GM21576 (cell line): ENCODE measurements around the gene OSGEP.

Source experiments
- ATAC-seq: cut with Tn5 transposase; IDR thresholded peaks from one replicate; pipeline ENCODE4 v1.9.1; 2021; ENCODE audit warnings: mild to moderate bottlenecking, moderate library complexity; ENCODE audit not compliant: unreplicated experiment

OSGEP gene

DNA sequence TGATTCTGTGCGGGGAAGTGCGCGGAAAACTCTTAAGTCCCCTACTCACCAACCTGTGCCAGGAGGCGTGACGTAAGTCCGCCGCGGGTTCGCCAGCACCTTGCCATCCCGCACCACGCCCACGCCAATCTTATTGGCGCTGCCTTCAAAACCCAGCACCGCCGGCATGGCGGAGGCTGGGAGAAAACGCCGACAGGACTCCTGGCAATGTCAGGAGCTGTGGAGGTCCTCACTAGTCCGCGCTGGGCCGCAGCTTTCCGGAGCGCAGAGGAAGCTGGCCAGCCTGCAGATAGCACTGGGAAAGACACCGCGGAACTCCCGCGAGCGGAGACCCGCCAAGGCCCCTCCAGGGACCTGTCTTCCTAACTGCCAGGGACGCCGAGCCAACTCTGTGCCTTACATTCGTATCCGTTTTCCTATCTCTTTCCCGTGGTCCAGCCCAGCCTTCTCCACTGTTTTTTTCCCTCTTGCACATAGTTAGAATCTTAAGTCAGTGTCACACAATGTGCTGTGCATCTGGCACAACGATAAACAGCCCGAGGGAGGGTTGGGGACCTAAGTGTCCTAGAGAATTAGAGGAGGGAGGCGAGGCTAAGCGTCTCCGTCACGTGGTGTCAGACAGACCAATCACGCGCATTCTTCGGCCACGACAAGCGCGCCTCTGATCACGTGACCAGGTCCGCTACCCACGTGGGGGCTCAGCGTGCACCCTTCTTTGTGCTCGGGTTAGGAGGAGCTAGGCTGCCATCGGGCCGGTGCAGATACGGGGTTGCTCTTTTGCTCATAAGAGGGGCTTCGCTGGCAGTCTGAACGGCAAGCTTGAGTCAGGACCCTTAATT lies at the start of gene OSGEP, which contains the start of gene APEX1:
Gene OSGEP (minus strand): TSS at position 297 of the 839 bp plus-strand sequence. CDS start 129 bp downstream, at position 168.
Gene APEX1 (plus strand): TSS at position 711 of the 839 bp plus-strand sequence. CDS start 420 bp downstream, outside the sequence.
- peak; percentile 87 for ATAC-seq

GRCh38 chr14:20503898-20504297 lies 49.3 kb upstream of the OSGEP start:
- no peak for ATAC-seq

DNA sequence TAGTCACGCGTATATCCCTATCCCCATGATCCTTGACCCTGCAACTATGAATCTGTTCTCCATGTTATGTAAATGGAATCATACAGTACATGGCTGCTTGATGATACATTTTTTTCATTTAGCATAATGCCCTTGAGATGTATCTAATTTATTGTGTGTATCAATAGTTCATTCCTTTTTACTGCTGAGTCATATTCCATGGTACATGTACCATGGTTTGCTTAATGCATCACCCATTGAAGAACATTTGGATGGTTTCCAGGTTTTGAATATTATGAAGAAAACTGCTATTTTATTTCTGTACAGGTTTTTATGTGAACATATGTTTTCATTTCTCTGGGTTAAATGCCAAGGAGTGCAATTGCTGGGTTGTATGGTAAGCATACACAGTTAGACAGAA lies 46.7 kb upstream of the OSGEP start:
- ATAC-seq = no peak

- no peak for ATAC-seq
Observed at GRCh38 chr14:20499881-20500280, 45.3 kb upstream of the OSGEP start.

DNA sequence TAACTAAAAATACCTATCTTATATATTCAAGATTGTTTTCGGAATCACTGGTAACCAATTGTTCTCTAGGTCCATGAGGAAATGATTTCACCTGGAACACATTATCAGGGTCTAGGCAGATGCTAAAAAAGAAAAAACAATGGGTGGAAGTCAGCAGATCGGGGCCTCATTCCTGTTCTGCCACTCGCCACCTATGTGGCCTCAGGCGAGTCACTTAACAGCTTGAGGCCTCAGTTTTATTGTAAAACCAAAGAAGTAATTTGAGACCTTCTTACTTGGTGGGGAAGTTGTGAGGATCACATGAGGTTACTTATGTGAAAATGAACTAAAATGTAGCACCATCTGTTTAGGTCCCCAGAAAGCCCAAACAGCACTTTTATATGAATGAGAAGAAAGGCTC lies 44.5 kb upstream of the OSGEP start:
- ATAC-seq = no peak

DNA sequence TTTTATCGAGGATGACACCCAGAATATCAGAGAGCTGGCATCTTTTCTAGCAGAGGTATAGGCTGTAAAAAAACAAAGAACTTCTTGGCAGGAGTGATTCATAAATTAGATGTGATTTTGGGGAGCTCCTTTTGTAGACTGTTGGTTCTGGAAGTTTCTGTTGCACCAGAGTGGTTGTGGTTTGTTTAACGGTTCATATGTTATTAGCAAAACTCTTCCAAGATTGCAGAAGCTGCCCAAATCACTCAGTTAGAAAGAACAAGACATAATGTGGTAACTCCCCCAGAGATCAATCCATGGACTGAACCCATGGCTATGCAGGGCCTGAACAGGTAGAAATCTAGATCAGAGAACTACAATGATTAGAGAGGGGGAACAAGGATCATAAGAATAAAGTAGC lies 44.0 kb upstream of the OSGEP start:
- no peak for ATAC-seq

GRCh38 chr14:20494935-20495766 lies 40.5 kb upstream of the OSGEP start:
- ATAC-seq = no peak

DNA sequence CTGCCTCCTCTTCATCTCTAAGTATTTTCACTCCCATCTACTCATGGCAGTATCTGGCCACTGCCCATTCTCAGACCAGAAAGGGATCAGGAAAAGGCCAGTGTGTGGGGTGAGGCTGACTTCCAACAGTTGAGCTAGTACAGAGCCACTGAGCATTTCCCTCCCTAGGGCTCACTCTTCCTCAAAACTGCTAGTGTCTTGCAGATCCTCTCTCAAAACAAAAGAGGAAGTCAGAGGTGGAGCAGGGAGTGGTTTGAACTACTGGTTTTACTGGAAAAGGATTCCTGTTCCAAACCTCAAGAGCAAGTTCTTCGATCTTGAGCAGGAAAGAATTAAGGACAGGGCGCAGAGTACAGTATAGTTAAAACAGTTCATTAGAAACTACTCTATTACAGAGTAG lies 39.0 kb upstream of the OSGEP start:
- no peak for ATAC-seq

DNA sequence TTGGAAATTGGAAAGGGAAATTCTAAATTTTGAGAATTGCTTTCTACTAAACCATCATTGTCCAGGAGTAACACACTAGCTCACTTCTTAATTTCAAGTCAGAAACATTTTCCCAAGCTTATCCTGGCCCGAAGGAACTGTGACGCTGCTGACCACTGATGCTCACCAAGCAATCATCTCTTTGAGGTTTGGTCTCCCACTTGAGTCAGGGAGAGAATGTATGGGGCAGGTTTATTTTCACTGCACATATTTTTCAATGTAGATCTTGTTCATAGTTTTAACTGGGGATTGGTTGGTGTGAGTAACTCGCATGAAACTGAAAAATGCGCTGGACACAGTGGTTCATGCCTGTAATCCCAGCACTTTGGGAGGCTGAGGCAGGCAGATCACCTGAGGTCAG lies 37.9 kb upstream of the OSGEP start:
- ATAC-seq = no peak

DNA sequence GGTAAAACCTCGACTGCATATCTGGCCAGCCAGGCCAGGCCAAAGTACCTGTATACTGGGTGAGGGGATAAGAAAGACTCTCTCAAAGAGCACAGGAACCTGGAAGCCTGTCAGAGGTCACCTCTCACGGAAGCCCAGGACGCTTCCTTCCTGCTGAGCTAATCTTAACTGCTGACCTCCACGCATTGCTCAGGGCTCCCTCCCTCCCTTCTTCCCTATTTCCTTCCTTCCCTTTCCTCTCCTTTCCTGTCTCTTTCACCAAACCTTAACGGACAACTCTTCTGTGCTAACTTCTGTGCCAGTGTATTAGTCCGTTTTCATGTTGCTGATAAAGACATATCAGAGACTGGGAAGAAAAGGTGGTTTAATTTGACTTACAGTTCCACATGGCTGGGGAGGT lies 36.0 kb upstream of the OSGEP start:
- ATAC-seq = no peak

GRCh38 chr14:20489093-20489994 lies 34.7 kb upstream of the OSGEP start:
- ATAC-seq = peak; percentile 34

DNA sequence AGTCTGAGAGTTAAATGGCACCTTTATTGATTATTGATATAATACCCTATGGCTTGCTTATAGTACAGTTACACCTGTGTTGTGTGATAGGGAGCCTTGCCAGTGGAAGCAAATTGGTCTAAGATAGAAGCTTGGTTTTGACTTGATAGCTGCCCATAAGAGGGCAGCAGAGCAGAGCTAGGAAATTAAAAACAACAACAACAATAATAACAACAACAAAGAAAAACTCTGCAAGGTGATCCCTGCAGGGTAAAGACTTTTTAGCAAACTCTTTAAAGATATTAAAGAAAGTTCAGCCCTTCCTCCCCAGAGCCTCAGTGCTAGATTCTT lies 32.7 kb upstream of the OSGEP start:
- no peak for ATAC-seq

GRCh38 chr14:20486684-20487395 lies 32.2 kb upstream of the OSGEP start:
- no peak for ATAC-seq

DNA sequence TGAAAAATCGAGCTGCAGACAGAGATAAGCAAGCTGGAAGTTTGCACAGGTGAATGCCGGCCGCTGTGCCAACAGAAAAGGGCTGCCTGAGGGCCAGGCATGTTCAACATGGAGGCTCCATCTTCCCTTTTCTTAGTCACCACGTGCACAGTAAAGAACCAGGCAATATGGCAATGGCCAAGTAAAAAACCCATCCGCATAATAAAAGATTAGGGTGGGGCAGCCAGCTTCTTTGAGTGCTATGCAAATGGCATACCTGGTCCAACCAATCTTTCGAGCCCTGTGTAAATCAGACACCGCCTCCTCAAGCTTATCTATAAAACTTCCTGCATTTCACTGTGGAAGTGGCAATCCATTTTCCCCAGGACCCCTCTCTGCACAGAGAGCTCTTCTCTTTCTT lies 31.3 kb upstream of the OSGEP start:
- ATAC-seq = no peak

DNA sequence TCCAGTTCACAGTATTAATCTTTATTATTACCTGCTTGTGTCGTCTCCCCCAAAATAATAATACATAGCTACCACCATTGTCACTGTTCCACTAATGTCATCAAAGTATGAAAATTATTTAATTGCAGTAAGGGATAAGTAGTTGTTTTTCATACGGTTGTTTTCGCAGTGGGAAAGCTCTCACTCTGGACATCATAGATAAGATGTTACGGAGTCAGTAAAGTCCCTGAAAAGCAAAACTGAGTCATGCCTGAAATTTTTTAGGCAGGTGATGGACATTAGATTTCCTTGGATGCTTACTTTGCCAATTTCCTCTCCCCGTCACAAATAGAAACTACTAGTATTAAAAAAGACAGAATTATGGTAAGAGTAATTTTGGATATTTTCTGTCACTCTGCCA lies 27.8 kb upstream of the OSGEP start:
- no peak for ATAC-seq

- ATAC-seq = no peak
Observed at GRCh38 chr14:20478894-20479293, 24.3 kb upstream of the OSGEP start.

GRCh38 chr14:20477211-20477876 lies 22.7 kb upstream of the OSGEP start:
- no peak for ATAC-seq

- ATAC-seq = no peak
Observed at GRCh38 chr14:20476776-20477175, 22.2 kb upstream of the OSGEP start.

- ATAC-seq = no peak
Observed at GRCh38 chr14:20472536-20473169, 18.0 kb upstream of the OSGEP start.

GRCh38 chr14:20470603-20470901 lies 15.9 kb upstream of the OSGEP start:
- ATAC-seq = no peak
